Type B pancreatic cell (in vitro differentiated cells): ENCODE measurements around the gene LMNB1. TPM values are rescaled to one million over a fixed set of nuclear protein-coding genes. Genes with fewer than 3 reads are reported as not detected.

Source experiments
- DNase-seq: peaks from one replicate; pipeline ENCODE4 v3.0.0; 2021; ENCODE audit warnings: mixed read lengths; ENCODE audit not compliant: unreplicated experiment; ENCODE audit errors: extremely low spot score
- H3K27ac Mint-ChIP-seq: 2 replicates; pipeline ENCODE4 v1.8.0; 2021; ENCODE audit warnings: mild to moderate bottlenecking, mixed read lengths
- H3K27me3 Mint-ChIP-seq: 2 replicates; pipeline ENCODE4 v1.8.0; 2021; ENCODE audit warnings: mixed read lengths
- H3K36me3 Mint-ChIP-seq: 2 replicates; pipeline ENCODE4 v1.8.0; 2021; ENCODE audit warnings: mixed read lengths
- H3K4me1 Mint-ChIP-seq: one replicate; pipeline ENCODE4 v1.8.0; 2021; ENCODE audit warnings: mixed read lengths; ENCODE audit not compliant: unreplicated experiment
- H3K4me3 Mint-ChIP-seq: 2 replicates; pipeline ENCODE4 v1.8.0; 2021; ENCODE audit warnings: mild to moderate bottlenecking, mixed read lengths
- H3K9me3 Mint-ChIP-seq: 2 replicates; pipeline ENCODE4 v1.8.0; 2021; ENCODE audit warnings: mixed read lengths
- total RNA-seq: library from RNA; stranded (reverse); gene quantifications from 2 replicates; pipeline ENCODE4 v1.2.1, GENCODE V29; 2021; ENCODE audit warnings: low replicate concordance
- TF ChIP-seq, protein P1 (sequence below): fragments of 200-600 bp; sonication (generic); conservative IDR thresholded peaks from 2 replicates; pipeline ENCODE4 v1.5.0; 2021; ENCODE audit warnings: antibody characterized with exemption, mild to moderate bottlenecking

The LMNB1 gene
- total RNA-seq, 1 donor from 2014 or later, result 149 TPM

DNA sequence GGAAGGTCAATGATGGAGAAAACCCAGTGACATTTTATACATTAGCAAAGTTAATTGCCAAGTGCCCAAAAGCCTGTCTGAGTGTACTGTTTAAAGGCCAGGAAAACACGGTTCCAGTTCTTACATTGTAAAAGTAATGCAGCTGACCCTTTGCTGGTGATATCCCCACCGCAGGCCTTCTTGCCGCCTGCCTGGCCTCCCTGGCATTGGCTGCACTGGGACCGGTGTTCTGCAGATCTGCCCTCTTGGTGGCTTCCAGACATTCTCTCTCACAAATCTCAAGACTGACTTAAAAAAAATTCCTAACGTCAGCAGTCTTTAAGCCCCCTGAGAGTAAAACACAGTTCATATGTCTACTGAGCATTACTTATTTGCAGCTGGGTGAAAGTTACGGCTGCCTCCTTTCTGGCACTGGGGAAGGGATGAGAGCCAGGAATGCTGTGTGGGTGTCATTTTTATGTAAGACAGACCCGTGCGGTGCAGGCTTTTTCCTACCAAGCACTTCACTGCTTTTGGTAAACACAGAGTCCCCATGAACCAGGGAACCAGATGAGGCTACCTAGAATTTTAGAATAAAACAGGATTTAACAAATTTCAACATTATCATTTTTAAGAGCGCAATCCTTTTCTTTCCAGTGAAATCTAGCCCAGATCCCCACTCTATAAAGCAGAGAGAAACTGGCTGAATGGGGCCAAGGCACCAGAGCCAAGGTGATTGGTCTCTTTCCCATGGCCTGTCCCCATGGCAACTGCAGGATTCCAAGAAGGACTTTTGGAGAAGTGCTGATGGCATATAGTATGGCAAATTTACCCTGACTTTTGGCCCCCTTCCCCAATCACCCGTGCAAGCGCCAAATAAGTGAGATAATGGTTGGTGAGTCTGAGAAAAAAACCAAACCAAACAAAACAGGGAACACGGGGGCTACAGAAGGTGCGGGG, 80.8 kb downstream of the LMNB1 start:
- Mint-ChIP-seq H3K4me1 (peaks cover 15% of the 10 kb centered on the region), H3K27ac (no peak overlapping the region), H3K9me3 (peaks cover 5% of the 10 kb centered on the region), H3K36me3 (peaks cover 15% of the 10 kb centered on the region), H3K27me3 (no peaks in the 10 kb centered on the region), H3K4me3 (no peak overlapping the region)
- TF ChIP-seq, protein P1, sequence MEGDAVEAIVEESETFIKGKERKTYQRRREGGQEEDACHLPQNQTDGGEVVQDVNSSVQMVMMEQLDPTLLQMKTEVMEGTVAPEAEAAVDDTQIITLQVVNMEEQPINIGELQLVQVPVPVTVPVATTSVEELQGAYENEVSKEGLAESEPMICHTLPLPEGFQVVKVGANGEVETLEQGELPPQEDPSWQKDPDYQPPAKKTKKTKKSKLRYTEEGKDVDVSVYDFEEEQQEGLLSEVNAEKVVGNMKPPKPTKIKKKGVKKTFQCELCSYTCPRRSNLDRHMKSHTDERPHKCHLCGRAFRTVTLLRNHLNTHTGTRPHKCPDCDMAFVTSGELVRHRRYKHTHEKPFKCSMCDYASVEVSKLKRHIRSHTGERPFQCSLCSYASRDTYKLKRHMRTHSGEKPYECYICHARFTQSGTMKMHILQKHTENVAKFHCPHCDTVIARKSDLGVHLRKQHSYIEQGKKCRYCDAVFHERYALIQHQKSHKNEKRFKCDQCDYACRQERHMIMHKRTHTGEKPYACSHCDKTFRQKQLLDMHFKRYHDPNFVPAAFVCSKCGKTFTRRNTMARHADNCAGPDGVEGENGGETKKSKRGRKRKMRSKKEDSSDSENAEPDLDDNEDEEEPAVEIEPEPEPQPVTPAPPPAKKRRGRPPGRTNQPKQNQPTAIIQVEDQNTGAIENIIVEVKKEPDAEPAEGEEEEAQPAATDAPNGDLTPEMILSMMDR, result no peak
- DNase-seq, result no peak

DNA sequence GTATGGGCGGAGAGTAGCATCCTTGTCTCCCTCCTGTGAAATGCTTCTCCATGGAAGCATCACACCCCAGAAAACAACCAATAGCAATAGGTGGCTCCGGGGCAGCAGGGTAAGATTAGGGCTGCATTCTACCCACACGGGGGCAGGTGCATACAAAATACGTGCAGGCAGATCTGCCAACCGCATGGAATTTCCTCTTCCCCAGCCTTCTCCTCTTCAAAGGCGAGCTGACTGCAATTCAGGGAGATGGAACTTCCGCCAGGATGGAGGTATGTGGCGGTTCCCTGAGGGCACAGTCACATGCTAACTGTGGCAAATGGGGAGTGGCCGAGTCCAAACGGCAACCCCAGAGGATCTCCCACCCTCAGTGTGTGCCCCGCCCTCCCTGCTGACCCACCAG, 81.5 kb downstream of the LMNB1 start:
- no peaks in the 10 kb centered on the region for H3K27me3 Mint-ChIP-seq
- TF ChIP-seq, protein P1, result no peak

DNA sequence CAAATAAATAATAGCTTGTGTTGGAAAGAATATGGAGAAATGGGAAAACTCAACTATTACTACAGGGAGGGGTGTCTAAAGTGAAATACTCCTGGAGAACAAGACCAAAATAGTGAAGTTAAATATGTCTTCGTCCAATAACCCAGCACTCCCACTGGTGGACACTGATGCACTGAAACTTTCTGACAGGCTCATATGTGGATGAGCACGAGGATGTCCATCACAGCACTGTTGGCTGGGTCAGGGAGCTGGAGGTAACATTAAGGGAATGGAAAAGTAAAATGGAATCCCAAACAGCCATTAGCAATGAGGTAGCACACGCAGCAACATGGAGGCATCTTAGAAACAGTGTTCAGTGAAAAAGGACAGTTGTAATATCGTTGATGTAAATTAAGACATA, 86.5 kb downstream of the LMNB1 start:
- Mint-ChIP-seq H3K36me3 (no peaks in the 10 kb centered on the region), H3K9me3 (no peaks in the 10 kb centered on the region), H3K27me3 (no peaks in the 10 kb centered on the region), H3K4me1 (peaks cover 3% of the 10 kb centered on the region), H3K4me3 (no peak overlapping the region), H3K27ac (no peak overlapping the region)
- no peak for DNase-seq
- TF ChIP-seq, protein P1, result no peak

More for the DNA sequence above, 81.5 kb downstream of the LMNB1 start:
- H3K36me3 Mint-ChIP-seq, result peaks cover 15% of the 10 kb centered on the region
- H3K4me3 Mint-ChIP-seq, result no peak overlapping the region
- peaks cover 15% of the 10 kb centered on the region for H3K4me1 Mint-ChIP-seq
- no peak for DNase-seq
- no peak overlapping the region for H3K27ac Mint-ChIP-seq
- H3K9me3 Mint-ChIP-seq, result peaks cover 3% of the 10 kb centered on the region

DNA sequence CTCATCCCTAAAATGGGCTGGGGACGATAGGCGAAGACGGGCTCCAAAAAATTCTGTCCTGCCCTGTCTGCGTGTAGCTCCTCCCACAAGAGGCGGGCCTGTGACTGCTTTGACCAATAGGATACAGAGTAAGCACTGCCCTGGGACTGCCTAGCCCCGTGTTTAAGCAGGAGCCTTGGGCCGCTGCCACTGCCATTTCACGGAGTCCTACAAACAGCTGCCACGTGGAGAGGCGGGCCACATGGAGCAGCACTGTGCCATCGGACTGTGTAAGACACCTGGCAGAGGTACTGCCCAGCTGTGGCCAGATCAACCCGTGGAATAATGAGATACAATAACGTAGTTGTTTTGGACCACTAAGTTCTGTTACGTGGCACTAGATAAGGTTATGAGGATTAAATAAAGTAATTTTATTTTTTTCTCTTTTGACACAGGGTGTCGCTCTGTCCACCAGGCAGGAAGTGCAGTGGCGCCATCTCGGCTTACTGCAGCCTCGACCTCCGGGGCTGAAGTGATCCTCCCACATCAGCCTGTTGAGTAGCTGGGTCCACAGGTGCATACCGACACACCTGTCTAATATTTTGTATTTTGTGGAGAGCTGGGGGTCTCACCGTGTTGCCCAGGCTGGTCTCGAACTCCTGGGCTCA, 87.2 kb downstream of the LMNB1 start:
- peaks cover 7% of the 10 kb centered on the region for H3K27me3 Mint-ChIP-seq
- H3K27ac Mint-ChIP-seq, result no peak overlapping the region
- DNase-seq, result no peak
- H3K4me1 Mint-ChIP-seq, result peaks cover 10% of the 10 kb centered on the region
- H3K4me3 Mint-ChIP-seq, result no peak overlapping the region
- H3K9me3 Mint-ChIP-seq, result no peaks in the 10 kb centered on the region
- TF ChIP-seq, protein P1, result no peak
- peaks cover 4% of the 10 kb centered on the region for H3K36me3 Mint-ChIP-seq

DNA sequence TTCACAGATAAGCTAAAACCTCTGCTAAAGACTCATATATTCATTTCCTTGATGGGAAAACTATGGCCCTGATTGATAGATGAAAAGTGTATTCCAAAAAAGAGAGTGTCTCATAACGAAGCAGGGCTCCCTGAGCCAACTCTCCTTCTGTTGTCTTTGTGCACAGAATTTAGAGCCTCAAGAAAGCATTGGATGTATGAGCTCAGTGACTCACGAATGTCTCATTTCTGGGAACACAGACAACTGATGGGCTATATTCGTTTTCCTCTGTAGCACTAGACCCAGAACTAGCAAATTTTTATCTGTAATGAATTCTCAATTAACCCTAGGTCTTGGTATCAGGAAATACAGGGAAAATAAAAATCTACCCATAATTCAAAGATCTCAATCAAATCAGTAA, 88.4 kb downstream of the LMNB1 start:
- Mint-ChIP-seq H3K9me3 (no peaks in the 10 kb centered on the region), H3K4me3 (no peak overlapping the region), H3K4me1 (peaks cover 13% of the 10 kb centered on the region), H3K27ac (no peak overlapping the region), H3K27me3 (peaks cover 9% of the 10 kb centered on the region), H3K36me3 (peaks cover 4% of the 10 kb centered on the region)
- no peak for DNase-seq
- TF ChIP-seq, protein P1, result no peak
